OCI-LY3 (cell line): ENCODE results near the gene PVRIG.

Source experiments
- EZH2phosphoT487 ChIP-seq: fragments of 200-600 bp; shearing (Covaris generic); IDR thresholded peaks from 2 replicates; pipeline ENCODE4 v1.6.1; 2018; ENCODE audit warnings: antibody characterized with exemption, mixed run types, low read depth
- TF ChIP-seq, protein P1 (sequence below): fragments of 200-600, 300-600 bp; sonication (generic); IDR thresholded peaks from 2 replicates; pipeline ENCODE4 v1.5.1; 2014; ENCODE audit warnings: antibody characterized with exemption, low read length, low read depth

DNA sequence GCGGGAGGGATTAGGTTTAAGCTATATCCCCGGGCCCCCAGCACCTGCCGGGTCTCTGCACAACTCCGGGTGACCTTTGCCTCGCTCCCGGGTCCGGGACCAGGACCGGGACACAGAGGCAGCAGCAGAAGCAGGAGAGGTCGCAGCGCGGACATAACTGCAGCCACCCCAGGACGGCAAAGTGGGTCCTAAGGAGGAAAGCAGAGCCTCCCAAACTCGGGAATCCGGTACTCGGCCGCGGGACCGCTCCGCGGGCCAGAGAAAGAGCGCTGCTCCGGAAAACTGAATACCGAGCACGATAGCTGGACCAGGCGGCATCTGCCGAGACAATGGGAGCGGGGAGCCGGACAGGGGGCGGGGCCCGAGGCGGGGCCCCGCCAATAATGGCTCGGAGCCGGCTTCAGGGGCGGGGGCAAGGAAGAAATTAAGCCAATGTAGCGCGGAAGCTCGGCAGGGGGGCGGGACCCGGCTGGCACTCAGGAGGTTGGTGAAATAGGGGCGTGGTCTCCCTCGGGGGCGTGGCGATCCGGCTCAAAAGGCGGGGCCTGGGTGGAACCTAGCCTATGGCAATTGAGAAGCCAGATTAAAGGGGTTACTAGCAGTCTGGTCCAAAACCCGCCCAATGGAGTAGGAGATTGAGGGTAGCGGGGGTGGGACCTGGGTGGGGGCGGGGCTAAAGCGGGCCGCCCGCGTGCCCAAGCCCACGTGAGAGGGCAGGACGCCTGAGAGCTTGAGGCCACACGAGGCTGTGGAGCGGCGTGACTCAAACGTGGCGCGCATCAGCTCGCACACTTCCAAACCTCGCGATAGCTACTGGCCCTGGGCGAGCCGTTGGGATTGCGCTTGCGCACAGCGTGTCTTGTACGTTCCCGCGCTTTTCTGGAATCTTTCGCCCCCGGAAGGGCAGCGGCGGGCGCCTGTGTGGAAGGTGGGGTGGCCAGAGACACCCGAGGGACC lies 42.4 kb upstream of the PVRIG start, which contains the start of the genes GPC2 and STAG3:
- TF ChIP-seq, protein P1, sequence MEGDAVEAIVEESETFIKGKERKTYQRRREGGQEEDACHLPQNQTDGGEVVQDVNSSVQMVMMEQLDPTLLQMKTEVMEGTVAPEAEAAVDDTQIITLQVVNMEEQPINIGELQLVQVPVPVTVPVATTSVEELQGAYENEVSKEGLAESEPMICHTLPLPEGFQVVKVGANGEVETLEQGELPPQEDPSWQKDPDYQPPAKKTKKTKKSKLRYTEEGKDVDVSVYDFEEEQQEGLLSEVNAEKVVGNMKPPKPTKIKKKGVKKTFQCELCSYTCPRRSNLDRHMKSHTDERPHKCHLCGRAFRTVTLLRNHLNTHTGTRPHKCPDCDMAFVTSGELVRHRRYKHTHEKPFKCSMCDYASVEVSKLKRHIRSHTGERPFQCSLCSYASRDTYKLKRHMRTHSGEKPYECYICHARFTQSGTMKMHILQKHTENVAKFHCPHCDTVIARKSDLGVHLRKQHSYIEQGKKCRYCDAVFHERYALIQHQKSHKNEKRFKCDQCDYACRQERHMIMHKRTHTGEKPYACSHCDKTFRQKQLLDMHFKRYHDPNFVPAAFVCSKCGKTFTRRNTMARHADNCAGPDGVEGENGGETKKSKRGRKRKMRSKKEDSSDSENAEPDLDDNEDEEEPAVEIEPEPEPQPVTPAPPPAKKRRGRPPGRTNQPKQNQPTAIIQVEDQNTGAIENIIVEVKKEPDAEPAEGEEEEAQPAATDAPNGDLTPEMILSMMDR, result no peak
- no peak for TF ChIP-seq EZH2phosphoT487
